NCI-H1436 treated with DMSO at 0.1 percent for 48 hours (cell line): ENCODE results near the gene GNG7.
"Not testable (repeated sequence)": the region's sequence is repeated elsewhere in the genome, so short reads cannot be mapped to it uniquely, and the experiment has no call there.

ENCODE experiments used
- DNase-seq: peaks from one replicate; lab custom pipeline; 2025; lab: John Stamatoyannopoulos, UW

Gene GNG7

GRCh38 chr19:2551172-2551863 lies 151.2 kb downstream of the GNG7 start:
- no peak for DNase-seq

DNA sequence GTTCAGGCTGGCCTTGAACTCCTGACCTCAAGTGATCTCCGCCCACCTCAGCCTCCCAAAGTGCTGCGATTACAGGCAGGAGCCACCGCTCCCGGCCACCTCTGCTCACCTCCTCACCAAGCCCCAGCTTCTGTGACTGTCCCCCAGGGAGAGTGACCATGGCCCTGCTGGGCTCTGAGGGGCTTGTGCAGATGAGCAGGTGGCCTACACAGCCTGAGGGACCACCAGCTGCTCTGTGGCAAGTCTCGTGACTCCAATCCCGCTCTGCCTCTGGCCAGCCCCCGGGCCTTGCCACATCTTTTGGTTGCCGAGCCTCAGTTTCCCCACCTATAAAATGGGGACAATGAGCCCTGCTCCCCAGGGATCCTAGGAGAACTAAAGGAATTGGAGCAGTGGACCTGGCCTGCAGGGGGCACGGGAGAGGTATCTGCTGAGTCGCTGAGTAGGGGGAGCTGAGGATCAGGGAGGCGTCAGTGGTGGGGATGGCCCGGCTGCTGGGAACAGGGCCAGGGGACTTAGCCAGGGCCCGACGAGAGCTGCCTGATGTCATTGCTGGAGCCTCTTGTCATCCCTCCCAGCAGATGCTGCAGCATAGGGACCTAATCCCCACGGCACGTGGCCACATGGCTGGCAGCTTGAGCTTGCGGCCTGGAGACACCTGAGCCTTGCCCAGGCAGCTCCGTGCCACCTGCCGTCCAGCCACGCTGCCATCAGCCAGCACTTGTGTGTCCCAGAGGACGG lies 151.9 kb downstream of the GNG7 start:
- no peak for DNase-seq

DNA sequence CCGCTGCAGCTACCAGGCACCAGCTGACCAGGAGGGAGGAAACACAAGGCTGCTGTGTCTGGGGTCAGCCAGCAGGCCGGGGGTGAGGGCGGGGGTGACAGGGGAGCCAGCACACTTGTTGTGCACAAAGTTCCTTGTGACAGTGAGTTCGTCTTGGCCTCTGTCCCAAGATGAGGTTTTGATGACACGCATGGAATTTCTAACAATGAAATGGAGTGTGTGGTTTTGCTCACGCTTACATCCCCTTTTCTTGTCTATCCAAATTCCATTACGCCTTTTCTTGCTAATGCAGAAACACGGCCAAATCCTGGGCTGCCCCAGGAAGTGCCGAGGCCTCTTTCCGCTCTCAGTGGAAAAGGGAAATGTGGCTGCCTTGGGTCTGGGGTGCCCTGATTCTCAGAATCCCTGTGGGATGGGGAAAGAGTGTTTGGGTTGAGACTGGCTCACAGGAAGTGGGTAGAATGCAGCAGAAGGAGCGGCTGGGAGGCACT lies 152.7 kb downstream of the GNG7 start:
- no peak for DNase-seq

- DNase-seq = no peak
Observed at GRCh38 chr19:2548966-2549365, 153.5 kb downstream of the GNG7 start.

DNA sequence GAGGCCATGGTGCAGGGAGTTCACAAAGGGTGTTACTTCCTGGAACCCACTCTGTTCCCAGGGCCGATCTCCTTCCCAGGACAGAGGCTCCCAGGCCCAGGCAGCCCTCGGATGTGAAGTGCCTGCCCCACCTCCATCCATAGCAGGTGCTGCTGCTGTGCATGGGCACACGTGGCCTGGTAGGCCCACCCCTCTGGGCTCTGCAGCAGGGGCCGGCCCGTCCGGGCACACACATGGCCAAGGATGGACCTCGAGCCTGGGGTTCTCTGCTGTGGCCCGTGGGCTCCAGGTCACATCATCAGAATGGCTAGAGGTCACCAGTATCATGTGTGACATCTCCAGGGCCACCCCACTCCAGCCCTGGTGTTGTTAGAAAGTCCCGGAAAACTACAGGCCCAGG lies 154.8 kb downstream of the GNG7 start:
- no peak for DNase-seq

DNA sequence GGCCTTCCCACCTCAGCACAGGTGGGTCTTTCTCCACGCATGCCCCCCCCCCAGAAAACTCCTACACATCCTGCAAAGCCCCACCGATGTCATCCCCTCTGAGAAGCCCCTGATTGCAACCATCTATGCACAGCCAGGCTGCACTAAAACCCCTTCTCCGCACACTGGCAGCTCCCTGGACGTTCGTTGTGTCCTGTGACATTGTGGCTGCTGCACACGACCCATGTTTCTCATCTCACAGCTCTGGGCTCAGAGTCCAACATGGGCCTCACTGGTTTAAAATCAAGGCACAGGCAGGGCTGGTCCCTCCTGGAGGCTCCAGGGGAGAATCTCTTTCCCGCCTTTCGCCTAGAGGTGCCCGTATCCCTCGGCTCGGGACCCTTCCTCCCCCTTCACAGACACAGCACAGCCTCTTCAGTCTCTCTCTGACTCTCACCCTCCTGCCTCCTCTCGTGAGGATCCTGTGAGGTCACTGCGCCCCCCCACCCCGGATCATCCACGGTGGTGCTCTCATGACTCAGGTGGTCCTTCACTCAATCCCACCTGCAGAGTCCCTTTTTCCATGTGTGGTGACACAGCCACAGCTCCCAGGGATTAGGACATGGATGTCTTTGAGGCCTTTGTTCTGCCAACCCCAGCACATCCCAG lies 155.3 kb downstream of the GNG7 start:
- no peak for DNase-seq

- DNase-seq = no peak
Observed at GRCh38 chr19:2546128-2547032, 156.1 kb downstream of the GNG7 start.

DNA sequence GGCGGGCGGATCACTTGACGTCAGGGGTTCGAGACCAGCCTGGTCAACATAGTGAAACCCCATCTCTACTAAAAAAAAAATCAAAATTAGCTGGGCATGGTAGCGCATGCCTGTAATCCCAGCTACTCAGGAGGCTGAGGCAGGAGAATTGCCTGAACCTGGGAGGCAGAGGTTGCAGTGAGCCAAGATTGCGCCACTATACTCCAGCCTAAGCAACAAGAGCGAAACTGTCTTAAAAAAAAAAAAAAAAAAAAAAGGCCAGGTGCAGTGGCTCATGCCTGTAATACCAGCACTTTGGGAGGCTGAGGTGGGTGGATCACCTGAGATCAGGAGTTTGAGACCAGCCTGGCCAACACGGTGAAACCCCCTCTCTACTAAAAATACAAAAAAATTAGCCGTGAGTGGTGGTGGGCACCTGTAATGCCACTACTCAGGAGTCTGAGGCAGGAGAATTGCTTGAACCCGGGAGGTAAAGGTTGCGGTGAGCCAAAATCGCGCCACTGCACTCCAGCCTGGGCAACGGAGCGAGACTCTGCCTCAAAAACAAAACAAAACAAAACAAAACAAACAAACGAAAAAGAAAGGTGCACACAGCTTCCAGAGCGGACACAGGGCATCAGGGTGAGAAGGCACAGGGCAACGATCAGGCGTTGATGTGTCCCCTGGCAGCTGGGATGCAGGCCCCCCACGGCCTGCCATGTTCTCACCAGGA lies 156.9 kb downstream of the GNG7 start:
- DNase-seq = not testable (repeated sequence)

- no peak for DNase-seq
Observed at GRCh38 chr19:2544576-2545415, 157.7 kb downstream of the GNG7 start.

GRCh38 chr19:2543463-2544442 lies 158.7 kb downstream of the GNG7 start:
- peak; percentile 16 for DNase-seq

GRCh38 chr19:2543072-2543462 lies 159.4 kb downstream of the GNG7 start:
- DNase-seq = not testable (repeated sequence)

GRCh38 chr19:2542341-2543069 lies 160.0 kb downstream of the GNG7 start:
- no peak for DNase-seq

- DNase-seq = no peak
Observed at GRCh38 chr19:2540646-2541454, 161.6 kb downstream of the GNG7 start.

GRCh38 chr19:2540251-2540645 lies 162.2 kb downstream of the GNG7 start:
- no peak for DNase-seq

DNA sequence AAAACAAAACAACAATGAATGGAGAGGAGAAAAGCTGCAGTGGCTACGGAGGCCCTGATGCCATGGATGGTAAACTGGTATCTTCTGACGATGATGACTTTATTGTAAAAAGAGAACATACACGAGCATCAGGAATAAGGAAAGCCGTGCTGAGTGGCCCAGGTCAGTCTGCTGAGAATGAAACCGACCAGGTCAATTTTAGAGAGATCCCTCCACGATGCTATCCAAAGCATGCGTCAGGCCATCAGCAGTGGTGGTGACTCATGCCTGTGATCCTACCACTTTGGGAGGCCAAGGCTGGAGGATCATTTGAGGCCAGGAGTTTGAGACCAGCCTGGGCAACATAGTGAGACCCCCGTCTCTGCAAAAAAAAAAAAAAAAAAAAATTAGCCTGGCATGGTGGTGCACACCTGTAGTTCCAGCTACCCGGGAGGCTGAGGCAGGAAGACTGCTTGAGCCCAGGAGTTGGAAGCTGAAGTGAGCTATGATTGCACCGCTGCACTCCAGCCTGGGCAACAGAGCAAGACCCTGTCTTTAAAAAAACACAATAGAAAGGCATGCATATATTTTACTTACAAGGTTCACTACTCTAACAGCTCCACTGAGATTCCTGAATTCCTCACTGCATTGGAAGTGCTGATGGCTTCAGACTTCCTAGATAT lies 164.3 kb downstream of the GNG7 start:
- no peak for DNase-seq

- not testable (repeated sequence) for DNase-seq
Observed at GRCh38 chr19:2537584-2537983, 164.9 kb downstream of the GNG7 start.

DNA sequence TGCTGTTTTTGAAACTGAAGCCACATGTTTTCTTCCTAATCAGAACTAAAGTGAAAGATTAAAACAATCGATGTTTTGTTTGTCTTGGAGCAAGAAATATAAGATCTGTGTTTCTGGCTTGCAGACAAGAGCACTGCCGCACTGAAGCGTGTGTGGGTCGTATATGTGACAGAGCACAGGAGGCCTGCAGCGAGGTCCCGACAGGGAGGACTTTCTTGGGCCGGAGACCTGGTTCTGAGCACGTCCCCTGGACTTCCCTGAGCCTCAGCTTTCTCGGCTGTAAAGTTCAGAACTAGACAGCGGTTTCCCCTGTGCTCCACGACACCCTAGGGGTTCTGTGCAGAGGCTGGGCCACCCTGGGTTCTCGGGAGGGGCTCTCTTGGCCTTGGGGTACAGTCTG lies 166.0 kb downstream of the GNG7 start:
- DNase-seq = no peak
